GM19099 (cell line): ENCODE data around the gene DHPS.

Experiments used
- POLR2A ChIP-seq: IDR thresholded peaks from 3 replicates; pipeline ENCODE4 v1.6.1; 2011; ENCODE audit warnings: low read depth; ENCODE audit not compliant: insufficient read length; ENCODE audit errors: extremely low read depth

DHPS gene

DNA sequence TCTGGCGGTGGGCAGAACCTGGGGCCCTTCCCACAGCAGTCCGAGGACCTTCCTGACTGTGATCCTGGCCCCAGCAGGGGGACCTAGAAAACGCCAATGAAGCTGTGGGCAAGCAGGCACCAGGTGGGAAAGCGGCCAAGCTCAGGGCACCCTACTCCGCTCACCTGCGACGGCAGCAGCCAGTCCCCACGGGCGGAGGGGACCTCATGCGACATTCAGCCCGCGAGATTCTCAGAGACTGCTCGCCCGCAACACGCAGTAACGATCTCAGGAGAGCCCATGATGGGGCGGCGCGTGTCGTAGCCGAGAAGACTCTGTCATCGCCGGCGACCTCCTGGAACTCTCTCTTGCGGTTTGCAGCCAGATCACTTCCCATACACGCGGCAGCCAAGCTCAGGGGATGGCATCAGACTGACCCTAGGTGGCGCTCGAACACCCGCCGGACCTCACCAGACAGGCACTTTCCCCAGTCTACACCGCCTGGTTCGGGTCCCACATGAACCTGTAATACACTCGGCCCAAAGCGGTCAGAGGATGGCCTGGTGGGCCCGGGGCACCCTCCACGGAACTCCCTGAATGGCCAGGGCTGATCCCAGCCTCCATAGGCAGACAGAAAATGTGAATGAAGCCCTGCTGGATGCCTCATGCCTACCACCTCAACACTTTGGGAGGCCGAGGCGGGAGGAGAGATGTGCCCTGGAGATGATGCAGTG is 41.6 kb downstream of the DHPS start:
- TF ChIP-seq POLR2A: no peak

DNA sequence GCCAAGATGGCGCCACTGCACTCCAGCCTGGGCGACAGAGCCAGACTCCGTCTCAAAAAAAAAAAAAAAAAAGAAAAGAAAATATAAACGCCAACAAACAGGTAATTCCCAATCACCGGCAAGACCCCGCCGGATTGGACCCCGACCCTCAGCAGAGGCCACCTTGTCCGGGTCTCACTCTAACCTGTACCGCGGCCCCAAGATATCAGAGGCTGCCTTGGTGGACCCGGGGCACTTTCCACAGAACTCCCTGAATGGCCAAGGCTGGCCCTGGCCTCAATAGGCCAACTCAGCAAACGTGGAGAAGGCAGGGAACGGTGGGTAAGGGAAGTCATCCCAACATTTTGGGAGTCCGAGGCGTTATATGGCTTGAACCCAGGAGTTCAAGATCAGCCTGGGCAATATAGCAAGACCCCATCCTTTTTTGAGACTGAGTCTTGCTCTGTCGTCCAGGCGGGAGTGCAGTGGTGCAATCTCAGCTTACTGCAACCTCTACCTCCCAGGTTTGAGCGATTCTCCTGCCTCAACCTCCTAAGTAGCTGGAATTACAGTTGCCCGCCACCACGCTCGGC is 43.0 kb downstream of the DHPS start:
- TF ChIP-seq POLR2A: no peak

DNA sequence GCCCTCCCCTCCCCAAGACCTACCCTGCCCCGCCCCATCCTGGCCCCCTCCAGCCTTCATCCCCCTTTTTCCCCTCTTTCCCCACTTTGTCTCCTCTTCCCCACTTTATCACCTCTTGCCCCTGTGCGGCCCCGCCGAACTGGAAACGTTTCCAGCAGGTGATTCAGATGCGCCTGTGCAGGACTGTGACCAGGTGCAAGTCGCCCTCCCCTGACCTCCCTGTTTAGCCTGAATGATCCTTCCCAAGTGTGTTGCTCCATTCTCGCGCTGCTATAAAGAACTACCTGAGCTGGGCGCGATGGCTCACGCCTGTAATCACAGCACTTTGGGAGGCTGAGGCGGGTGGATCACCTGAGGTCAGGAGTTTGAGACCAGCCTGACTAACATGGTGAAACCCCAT is 45.0 kb downstream of the DHPS start:
- no peak for TF ChIP-seq POLR2A

DNA sequence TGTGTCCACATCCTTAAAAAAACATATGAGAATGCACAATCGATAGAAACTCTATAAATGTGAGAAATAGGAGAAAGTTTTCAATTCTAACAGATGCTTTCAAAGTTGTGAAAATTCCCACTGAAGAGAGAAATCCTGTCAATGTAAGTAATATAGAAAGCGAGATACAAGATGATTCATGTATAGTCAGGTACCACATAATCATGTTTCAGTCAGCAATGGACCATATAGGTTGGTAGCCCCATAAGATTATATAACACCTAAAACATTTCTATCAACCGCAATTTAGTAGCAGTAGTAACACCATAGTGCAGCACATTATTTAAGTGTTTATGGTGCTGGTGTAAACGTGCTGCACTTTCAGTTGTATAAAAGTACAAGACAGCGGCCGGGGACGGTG is 52.5 kb downstream of the DHPS start:
- TF ChIP-seq POLR2A: no peak

DNA sequence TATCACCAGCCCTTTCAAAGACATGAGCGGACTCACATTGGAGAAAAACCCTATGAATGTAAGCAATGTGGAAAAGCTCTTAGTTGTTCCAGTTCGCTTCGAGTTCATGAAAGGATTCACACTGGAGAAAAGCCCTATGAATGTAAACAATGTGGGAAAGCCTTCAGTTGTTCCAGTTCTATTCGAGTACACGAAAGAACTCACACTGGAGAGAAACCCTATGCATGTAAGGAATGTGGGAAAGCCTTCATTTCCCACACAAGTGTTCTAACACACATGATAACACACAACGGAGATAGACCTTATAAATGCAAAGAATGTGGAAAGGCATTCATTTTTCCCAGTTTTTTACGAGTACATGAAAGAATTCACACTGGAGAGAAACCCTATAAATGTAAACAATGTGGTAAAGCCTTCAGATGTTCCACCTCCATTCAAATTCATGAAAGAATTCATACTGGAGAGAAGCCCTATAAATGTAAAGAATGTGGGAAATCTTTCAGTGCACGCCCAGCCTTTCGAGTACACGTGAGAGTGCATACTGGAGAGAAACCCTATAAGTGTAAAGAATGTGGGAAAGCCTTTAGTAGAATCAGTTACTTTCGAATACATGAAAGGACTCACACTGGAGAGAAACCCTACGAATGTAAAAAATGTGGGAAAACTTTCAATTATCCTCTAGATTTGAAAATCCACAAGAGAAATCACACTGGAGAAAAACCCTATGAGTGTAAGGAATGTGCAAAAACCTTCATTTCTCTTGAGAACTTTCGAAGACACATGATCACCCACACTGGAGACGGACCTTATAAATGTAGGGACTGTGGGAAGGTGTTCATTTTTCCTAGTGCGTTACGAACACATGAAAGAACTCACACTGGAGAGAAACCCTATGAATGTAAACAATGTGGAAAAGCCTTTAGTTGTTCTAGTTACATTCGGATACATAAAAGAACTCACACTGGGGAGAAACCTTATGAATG is 53.3 kb downstream of the DHPS start:
- no peak for TF ChIP-seq POLR2A

DNA sequence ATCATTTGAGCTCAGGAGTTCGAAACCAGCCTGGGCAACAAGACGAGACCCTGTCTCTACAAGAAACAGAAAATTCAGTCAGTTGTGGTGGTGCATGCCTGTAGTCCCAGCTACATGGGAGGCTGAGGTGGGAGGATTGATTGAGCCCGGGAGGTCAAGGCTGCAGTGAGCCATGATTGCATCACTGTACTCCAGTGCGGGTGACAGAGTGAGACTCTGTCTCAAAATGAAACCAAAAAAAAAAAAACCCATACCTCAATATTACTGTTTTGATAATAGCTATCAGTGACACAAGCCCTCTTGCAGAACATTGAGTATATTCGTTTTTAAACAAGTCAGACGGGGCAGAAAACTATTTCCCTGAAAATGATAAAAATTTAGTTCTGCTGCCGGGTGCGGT is 54.7 kb downstream of the DHPS start:
- TF ChIP-seq POLR2A: no peak
